ENCODE results near the gene CLEC20A.

CLEC20A gene

GRCh38 chr1:178434360-178434759 is 62.4 kb downstream of the CLEC20A start:
- DNase-seq (ENCODE audit: low read depth) = no peak
- no peak overlapping the region for H3K4me3 ChIP-seq (ENCODE audit: low read depth, low read length)
- no peak for TF ChIP-seq CTCF (IDR thresholded peaks at IDR 0.05; ENCODE audit: low read depth, low read length, missing control alignments)

Measured in GM12864 (cell line).